HG03378 (cell line): ENCODE results near the gene CALB2.
"Not testable (repeated sequence)": the region's sequence is repeated elsewhere in the genome, so short reads cannot be mapped to it uniquely, and the experiment has no call there.

Experiments used
- ATAC-seq: cut with Tn5 transposase; IDR thresholded peaks from one replicate; pipeline ENCODE4 v1.9.1; 2021; ENCODE audit warnings: mild to moderate bottlenecking, moderate library complexity; ENCODE audit not compliant: unreplicated experiment

The CALB2 gene

DNA sequence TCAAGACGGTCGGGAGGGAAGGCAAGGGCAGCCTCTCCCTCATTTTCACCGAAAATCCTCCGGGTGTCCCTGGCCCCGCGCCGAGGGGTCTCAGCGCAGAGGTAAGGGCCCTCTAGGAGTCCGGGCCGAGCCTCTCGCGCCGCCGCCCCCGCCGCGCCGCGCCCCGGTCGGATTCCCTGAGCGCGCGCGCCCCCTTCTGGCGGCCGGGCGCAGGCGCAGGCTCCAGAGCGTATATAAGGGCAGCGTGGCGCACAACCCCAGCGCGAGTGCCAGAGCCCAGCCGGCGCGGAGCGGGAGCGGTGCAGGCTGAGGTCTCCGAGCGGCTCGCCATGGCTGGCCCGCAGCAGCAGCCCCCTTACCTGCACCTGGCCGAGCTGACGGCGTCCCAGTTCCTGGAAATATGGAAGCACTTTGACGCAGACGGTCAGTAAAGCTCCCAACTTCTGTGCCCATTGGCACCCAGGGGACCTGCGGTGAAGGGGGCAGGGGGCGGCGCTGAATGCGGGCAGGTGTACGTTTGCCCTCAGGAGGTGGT is at the start of gene CALB2:
Gene CALB2, plus strand, starts transcription at position 260 of the 535 bp plus-strand sequence. Its CDS starts 70 bp downstream, at position 330.
- ATAC-seq = peak; percentile 58

DNA sequence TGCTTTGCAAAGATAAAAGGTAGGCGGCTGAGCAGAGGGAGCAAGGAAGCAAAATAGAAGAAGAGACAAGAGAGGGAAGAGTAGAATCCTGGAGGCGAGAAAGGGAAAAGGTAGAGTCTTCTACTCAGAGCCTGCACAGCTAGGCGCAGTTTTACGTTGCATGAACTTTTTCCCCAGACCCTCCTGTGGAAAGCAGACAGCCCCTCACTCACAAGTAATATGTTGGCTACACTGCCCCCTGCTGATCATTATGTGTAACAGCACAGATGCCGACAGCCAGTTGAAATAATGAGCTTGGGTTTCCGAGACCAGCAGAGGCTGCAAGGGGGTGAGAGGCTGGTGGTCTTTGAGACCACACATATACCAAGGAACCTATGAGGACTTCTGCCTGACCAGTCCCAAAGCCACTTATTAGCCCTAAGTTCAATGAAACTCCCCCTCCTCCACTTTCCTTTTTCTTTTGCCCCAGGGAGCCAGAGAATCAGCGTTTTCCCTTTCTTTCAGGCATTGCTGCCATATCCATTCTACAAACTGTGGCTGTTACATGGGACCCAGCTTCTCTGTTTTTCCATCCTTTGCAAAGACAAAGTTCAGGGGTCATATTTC is 46.9 kb upstream of the CALB2 start:
- no peak for ATAC-seq

DNA sequence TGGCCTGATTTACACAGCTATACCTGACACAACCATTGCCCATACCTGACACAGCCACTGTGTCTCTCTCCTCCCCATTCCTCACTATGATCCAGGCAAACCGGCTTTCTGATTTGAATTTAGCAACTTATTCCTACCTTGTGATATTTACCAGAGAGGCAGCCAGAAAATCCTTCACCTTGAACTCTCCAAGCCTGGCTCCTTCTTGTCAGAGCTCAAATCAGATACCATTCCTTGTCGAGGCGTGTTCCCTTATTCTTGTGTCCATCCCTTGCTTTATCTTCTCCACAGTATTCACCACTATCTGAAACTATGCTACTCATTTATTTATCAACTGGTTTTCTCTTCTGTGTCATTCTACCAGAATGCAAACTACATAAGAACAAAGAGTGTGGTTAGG is 44.9 kb upstream of the CALB2 start:
- not testable (repeated sequence) for ATAC-seq

- no peak for ATAC-seq
These were observed 43.3 kb upstream of the CALB2 start for GRCh38 chr16:71315269-71315668.

- ATAC-seq = no peak
These were observed 38.5 kb upstream of the CALB2 start for GRCh38 chr16:71319999-71320398.

GRCh38 chr16:71327720-71328119 is 30.8 kb upstream of the CALB2 start:
- ATAC-seq = no peak

DNA sequence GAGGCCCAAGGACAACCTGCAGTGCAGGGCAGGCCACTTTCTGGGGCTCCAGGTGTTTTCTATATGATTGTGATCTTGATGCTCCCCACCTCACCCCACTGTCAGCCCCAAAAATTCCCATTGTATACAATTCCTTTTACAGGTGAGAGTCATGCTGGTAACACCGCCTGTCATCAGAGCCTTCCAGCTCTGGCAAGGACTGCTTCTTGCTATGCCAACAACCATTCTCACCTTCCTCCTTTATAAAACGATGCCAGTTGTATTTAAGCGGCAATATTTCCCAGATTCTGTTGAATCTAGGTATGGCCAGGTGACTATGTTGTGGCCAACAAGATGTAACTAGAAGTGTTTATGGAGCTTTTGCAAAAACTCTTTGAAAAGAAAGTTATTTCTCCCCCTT is 30.4 kb upstream of the CALB2 start:
- ATAC-seq = no peak

- no peak for ATAC-seq
These were observed 20.9 kb upstream of the CALB2 start for GRCh38 chr16:71337631-71338030.

- no peak for ATAC-seq
These were observed 20.3 kb upstream of the CALB2 start for GRCh38 chr16:71338193-71338592.

- no peak for ATAC-seq
These were observed 19.9 kb upstream of the CALB2 start for GRCh38 chr16:71338632-71339031.

GRCh38 chr16:71339236-71340171 is 19.0 kb upstream of the CALB2 start:
- no peak for ATAC-seq

- ATAC-seq = no peak
These were observed 18.1 kb upstream of the CALB2 start for GRCh38 chr16:71340406-71340805.

DNA sequence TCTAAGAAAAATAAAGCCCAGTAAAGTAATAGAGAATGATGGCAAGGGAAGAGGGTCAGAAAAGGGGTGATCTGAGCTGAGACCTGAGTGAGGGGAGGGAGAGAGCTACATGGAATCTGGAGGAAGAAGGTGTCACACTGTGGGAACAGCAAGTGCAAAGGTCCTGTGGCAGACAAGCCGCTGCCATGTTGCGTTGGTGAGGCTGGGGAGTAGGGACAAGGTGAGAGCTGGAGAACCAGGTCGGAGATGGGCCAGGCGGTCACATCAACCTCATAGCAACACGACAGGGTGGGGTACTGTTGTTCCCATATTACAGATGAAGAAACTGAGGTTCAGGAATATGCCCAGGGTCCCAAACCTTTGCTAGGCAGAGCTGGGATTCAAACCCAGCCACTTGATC is 16.6 kb upstream of the CALB2 start:
- ATAC-seq = no peak

- ATAC-seq = no peak
These were observed 15.4 kb upstream of the CALB2 start for GRCh38 chr16:71343078-71343477.

DNA sequence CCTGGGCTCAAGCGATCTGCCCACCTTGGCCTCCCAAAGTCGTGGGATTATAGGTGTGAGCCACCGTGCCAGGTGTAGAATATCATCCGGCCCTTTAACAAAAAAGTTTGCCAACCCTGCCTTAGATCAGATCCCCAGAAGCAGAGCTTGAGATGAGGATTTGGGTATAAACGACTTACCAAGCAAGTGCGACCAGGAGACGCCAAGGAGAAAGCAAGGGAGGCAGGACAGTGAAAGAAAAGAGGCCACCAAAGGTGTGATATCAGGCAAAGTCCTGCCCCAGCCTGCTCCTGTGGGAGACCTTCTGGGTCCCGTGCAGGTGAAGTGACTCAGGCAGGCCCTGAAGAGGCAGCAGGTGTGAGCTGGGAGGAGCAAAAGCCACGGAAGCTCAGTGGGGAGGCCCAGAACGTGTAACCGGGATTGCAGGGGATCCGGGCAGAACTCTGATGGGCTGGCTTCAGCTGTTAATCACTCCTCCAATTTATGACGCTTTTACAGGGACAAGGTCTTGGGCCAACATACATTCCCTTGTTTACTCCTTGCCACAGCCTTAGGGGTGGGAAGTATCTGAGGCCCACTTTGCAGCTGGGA is 14.1 kb upstream of the CALB2 start:
- no peak for ATAC-seq

DNA sequence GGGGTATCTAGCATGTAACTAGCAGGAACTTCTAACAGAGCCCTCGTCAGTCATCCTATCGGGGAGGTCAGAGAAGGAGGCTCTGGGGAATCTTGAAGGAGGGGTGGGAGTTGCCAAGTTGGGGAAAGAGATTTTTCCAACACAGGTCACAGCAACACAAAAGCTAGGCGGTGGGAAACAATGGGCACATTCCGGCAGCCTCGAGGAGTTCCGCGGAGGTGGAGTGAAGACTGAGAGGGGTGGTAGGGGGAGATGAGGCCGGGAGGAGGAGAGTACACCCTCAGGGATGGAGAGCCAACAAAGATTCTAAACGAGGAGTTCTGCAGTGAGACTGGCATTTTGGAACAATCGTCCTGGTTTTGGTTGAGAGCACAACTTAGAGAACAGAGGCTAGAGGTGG is 13.5 kb upstream of the CALB2 start:
- no peak for ATAC-seq

DNA sequence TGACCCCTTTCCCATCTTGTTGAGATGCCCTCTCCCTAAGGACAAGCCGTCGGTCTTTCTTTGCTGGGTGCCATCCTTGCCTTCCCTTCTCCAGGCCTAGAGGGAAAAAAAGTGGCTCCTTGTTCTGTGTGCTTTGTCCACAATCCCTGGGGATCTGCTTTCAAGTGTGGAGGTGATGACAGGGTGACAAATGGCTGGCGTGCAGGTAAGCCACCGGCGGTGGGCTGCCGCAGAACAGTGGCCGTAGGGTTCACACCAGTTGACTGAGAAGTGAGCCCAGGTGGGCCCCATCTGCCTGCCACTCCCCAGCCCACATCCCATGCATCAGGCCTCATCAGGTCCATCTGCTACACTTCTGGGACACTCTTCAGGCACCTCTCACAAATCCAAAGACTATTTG is 11.4 kb upstream of the CALB2 start:
- ATAC-seq = no peak

GRCh38 chr16:71348262-71349085 is 10.0 kb upstream of the CALB2 start:
- ATAC-seq = no peak

GRCh38 chr16:71350821-71351557 is 7.5 kb upstream of the CALB2 start:
- no peak for ATAC-seq

DNA sequence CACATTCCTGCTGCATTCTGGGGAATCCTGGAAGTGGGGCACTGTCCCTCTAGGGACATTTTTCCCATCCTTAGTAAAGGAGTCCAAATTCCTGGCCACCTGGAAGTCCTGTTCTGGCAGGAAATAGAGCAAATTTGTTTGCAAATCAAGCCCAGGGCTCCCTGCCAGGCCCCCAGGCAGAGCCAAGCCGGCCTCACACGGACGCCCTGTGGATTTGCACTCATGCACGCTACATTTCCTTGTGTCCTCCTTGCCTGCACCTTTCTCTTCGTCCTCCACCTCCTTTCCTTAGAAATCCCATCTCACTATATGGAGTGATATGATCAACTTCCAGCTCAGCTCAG is 7.0 kb upstream of the CALB2 start:
- no peak for ATAC-seq
